EL (cell line): Measurements from ENCODE around the gene DPH2.
A peak's percentile ranks its signal among the peaks of the same experiment; 100 is the strongest.

ENCODE experiments used
- DNase-seq: peaks from one replicate; pipeline ENCODE4 v3.0.0-alpha.2; 2016

Gene DPH2

DNA sequence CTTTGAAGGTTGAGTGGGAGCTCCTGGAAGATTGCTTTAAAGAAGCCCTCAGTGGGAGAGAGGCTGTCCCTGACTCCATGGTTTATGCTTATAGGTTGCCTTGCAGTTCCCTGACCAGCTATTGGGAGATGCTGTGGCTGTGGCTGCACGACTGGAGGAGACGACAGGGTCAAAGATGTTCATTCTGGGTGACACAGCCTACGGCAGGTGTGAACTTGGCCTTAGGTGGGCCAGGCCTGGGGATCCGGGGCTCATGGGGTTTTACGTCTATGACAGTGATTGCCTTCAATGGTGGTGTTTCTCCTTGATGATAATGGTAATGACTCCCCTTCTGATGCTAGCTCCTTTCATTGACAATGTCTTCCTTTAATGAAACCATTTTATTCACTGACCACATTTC, 692 bp downstream of the DPH2 start:
- no peak for DNase-seq

DNA sequence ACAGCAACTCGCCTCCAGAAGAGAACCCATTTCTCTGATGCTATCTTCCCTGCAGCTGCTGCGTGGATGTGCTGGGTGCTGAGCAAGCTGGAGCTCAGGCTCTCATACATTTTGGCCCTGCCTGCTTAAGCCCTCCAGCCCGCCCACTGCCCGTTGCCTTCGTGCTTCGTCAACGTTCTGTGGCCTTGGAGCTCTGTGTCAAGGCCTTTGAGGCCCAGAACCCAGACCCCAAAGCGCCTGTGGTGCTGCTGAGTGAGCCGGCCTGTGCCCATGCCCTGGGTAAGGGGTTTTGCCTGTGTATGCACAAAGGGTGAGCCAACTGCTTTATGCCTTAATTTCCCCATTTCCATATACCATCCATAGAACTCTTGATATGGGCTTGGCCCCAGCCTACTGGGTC, 1.1 kb downstream of the DPH2 start:
- no peak for DNase-seq

DNA sequence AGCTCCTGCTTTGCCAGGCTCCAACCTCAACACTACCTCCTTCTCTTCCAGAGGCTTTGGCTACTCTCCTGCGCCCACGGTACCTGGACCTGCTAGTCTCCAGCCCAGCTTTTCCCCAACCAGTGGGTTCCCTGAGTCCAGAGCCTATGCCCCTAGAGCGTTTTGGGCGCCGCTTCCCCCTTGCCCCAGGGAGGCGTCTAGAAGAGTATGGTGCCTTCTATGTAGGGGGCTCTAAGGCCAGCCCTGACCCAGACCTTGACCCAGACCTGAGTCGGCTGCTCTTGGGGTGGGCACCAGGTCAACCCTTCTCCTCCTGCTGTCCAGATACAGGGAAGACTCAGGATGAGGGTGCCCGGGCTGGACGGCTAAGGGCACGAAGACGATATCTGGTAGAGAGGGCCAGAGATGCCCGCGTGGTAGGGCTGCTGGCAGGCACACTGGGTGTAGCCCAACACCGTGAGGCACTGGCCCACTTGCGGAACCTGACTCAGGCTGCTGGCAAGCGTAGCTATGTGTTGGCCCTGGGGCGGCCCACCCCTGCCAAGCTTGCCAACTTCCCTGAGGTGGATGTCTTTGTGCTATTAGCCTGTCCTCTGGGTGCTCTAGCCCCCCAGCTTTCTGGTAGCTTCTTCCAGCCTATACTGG, 1.6 kb downstream of the DPH2 start:
- DNase-seq: no peak

DNA sequence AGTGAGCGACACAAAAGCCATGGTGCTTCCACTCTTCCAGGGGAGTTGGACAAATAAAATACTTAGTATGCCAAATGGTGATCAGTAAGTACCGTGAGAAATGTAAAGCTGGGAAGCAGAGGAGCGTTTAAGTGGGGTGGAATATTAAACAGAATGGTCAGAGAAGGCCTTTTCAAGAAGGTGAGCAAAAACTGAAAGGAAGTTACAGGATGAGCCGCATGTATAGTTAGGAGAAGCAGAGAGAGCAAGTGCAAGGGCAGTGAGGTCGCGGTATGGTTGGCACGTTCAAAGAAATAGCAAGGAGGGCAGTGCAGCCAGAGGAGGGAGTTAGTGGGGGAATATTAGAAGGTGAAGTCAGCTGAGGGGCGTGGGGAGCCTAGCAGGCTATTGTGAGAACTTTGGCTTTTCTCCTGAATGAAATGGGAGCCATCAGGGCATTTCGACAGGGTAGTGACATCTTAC, 4.2 kb downstream of the DPH2 start:
- no peak for DNase-seq

DNA sequence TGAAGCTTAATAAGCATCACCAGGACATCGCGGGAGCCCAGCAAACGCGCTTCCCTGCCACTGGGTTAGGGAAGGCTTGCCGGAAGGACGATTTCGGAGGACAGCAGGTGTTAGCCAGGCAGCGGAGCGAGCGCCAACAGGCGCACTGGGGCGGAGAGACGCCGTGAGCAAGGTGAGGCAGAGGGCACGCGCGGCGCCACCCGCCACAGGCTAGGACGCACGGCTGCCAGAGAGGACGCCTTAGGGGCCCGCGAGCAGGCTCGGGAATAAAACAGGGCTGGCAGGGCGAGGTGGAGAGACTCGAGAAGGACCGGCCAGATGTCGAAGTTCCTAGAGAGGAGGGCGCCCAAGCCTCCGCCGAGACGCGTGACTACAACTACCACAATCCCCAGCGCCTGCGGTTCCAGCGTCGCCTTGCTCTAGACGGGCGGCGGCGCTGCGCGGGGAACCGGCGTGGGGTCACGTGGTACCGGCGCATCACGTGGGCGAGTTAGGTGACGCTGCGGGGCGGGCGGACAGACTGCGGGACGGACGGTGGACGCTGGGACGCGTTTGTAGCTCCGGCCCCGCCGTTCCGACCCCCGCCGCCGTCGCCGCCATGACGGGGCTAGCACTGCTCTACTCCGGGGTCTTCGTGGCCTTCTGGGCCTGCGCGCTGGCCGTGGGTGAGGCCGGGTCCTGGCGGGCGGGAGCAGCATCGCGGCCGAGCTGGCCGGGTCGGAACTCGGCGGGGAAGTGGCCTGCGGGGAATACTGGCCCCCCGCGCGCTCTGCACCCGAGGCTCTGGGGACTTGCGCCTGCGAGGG, 4.8 kb downstream of the DPH2 start, which contains the start of gene ATP6V0B:
Gene ATP6V0B (plus strand): TSS at position 518 of the 806 bp plus-strand sequence. CDS start 81 bp downstream, at position 599.
- DNase-seq: peak; percentile 94

DNA sequence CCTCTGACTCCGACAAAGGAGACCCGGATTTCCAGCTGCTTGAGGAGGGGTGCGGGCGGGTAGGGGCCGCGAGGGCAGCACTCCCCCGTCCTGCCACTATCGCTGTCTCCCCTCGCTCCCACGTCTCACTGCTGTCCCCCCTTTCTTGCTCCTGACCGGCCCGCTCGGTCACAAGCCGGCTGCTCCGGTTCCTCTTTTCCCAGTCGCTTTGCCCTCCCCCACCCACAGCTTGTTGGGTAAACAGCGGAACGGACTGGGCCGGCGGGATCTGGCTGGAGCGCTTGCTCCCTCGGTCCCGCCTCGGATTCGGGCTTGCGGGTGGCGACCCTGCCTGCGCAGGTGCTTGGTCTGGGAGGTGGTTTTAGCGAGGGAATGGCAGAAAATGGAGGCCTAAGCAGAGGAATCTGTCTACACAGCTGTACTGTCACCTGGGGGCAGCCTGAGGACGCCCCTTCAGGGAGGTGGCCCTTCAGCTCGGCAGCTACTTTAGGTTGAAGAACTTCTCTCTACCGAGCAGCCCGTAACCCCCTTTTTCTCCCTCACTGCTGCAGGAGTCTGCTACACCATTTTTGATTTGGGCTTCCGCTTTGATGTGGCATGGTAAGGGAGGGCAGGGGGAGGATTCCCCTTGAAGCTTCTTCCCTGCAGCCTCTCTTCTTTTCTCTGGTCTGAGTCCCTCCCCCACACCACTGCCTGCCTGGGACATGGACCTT, 5.6 kb downstream of the DPH2 start:
- peak; percentile 28 for DNase-seq

DNA sequence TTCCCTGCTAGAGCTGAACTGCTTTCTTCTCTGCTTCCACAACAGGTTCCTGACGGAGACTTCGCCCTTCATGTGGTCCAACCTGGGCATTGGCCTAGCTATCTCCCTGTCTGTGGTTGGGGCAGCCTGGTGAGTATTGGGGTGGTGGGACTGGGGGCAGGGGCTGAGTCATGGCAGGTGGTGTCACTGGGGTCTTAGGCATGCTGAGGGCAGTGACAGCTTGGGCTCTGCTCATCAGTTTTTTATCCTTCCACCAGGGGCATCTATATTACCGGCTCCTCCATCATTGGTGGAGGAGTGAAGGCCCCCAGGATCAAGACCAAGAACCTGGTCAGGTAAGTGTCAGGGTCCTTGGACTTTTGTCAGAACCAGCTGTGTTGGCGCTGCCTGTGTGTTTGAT, 6.2 kb downstream of the DPH2 start:
- DNase-seq: no peak

DNA sequence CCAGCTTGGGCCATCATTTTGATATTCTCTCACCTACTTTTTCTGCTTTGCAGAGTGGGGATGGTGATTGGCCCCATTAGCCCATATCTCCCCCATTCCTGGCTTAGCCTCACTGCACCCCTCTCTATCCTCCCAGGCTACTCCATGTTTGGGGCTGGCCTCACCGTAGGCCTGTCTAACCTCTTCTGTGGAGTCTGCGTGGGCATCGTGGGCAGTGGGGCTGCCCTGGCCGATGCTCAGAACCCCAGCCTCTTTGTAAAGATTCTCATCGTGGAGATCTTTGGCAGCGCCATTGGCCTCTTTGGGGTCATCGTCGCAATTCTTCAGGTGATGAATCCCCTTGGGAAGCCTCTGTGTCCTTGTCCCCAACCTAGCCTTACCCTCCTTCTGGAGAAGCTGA, 7.1 kb downstream of the DPH2 start:
- DNase-seq: no peak

DNA sequence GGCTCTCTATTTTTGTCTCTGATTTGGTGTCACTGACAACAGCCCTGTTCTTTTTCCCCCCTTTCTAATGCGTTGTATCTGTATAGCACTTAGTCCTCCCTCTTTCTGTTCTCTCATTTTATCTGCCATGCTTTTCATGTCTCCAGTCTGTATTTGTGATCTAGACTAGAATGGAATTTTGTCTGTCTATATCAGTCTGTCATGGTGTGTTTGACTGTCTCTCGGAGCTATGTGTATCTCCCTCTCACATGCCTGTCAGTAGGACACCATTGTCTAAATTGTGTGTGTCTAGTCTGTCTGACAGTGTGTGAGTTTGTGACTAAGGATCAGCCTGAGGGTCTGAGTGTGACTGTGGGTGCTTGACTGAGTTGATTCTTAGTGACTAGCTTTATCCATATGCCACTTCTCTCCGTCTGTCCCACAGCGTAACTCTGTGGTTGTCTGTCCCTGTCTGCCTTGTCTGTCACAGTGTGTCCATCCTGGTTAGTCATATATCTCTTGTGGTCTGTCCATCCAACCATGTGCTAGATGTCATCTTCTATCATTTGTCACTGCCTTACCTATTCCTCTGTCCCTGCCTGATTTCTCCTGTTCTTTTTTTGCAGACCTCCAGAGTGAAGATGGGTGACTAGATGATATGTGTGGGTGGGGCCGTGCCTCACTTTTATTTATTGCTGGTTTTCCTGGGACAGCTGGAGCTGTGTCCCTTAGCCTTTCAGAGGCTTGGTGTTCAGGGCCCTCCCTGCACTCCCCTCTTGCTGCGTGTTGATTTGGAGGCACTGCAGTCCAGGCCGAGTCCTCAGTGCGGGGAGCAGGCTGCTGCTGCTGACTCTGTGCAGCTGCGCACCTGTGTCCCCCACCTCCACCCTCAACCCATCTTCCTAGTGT, 7.8 kb downstream of the DPH2 start:
- no peak for DNase-seq

DNA sequence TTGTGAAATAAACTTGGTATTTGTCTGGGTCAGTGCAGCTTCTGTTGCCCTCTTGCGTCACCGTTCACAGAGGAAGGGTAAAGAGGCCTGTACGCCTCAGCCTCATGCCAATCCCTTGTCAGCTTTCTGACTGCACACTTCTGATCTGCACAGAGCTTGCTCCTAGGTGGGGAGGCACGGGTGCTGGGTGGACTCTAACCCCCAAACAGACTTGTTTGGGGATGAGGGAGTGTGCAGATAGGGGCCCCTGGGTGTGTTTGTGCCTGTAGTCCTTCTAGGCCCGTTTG, 8.4 kb downstream of the DPH2 start:
- DNase-seq: no peak

DNA sequence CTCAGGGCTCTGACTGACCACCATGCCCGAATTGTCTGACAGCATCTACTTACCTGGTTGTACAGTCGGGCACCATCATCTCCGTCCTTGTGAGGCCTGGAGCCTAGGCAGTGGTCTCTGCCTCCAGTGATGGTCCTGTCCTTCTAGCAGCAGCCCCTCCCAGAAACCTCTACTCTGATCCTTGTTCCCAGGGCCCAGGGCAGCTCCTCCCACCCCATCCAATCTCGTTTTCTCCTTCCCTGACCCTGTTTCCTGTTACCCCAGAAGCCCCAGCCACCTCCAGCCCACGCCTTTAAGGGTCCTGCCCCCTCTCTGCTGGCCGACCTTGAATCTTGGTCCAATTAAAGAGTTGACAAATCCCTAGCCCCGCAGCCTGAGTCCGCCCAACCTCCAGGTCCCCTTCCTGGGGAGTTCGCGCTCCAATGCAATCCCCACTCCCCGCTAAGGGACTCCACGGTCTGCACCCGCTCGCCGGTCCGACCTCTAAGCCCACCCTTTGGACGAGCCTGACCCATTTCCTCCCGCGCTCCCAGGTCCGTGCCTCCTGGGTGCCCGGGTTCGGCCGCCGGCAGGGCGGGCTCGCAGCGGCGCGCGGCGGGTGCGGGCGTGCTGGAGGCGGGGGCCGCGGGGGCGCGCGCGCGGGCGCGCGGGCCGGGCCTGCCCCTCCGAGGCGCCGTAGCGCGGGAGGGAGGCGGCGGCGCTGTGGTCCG, 8.9 kb downstream of the DPH2 start, which contains the start of gene B4GALT2:
Gene B4GALT2 (plus strand): TSS at position 660 of the 710 bp plus-strand sequence. CDS start 1,951 bp downstream, outside the sequence.
- peak; percentile 57 for DNase-seq

DNA sequence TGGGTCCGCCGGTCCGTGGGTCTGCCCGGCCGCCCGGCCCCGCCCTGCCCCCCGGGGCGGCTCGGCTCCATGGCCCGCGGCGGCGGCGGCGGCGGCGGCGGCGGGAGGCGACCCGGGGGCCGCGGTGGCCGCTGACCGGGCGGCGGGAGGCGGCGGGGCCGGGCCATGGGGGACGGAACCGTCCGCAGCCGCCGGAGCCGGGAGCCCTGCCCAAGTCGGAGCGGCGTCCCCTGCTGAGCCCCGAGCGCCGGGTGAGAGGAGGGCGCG, 9.4 kb downstream of the DPH2 start:
- DNase-seq: no peak

DNA sequence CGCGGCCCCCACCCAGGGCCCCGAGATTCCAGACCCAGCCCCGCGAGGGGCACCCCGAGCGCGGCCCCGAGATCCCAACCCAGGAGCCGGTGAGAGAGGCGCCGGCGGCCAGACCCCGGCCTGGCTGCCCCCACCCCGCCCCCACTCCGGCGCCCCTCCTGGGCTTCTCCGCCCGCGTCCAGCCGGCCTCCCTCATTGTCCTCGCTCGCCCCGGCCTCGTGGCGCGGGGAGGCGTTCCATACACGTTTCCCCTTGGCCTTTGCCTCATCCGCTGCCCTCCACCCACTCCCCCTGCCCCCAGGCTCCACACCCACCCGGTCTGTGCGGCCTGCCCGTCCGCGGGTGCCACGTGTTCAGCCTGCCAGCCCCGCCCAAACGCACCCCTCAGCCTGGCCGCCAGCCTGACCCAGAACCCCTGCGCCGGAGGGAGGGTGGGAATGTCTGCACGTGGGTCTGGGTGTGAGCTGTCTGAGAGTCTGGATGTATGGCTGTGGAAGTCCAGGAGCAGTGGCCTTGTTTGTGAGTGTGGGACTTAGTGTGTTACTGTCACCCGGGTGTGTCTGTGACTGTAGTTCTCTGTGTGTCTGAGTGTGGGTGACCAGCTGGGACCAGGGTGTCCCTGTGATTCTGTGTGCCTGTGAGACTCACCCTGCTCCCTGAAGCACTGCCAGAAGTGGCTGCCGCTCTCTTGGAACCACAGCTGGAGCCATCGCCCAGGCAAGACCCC, 9.9 kb downstream of the DPH2 start:
- peak; percentile 74 for DNase-seq

DNA sequence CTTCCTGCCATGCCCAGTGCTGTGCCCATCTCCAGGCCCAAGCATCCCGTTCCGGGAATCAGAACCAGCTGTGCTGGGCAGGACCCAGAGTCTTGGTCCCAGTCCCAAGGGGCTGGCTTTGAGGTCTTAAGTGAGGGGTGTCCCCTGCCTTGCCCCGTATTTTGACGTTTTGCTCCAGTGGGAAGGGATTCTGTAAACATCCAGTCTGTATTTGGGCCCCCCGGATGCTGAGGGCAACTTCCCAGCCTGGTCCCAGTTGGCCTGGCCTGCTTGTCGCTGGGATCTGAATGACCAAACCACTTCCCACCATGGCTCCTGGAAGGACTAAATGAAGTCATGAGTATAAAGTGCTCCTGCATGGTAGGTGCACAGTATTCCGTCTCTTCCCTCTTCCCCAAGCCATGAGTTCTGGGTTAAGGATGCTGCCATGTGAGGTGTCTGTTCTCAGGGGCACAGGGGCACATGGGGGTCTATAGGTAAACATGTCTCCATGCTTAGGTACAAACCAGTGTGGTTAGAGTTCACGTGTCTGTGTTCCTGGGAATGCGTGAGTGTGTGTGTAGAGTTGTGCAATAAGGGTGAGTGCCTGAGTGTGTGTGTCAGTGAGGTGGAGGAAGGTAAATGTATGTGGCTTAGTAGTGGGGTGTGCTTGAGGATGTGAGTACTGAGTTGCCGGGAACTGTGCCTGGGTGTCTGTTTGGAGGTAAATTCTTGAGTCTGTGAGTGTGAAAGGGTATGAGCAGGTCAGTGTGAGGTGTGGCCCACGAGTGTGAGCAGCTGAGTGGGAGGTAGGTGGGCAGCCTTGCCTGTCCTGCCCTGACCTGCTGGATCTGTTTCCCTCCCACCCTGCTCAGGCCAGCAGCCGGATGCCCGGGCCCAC, 10.7 kb downstream of the DPH2 start:
- peak; percentile 30 for DNase-seq

DNA sequence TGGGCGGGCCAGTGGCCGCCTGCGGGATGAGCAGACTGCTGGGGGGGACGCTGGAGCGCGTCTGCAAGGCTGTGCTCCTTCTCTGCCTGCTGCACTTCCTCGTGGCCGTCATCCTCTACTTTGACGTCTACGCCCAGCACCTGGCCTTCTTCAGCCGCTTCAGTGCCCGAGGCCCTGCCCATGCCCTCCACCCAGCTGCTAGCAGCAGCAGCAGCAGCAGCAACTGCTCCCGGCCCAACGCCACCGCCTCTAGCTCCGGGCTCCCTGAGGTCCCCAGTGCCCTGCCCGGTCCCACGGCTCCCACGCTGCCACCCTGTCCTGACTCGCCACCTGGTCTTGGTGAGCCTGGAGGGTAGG, 11.3 kb downstream of the DPH2 start:
- DNase-seq: no peak

DNA sequence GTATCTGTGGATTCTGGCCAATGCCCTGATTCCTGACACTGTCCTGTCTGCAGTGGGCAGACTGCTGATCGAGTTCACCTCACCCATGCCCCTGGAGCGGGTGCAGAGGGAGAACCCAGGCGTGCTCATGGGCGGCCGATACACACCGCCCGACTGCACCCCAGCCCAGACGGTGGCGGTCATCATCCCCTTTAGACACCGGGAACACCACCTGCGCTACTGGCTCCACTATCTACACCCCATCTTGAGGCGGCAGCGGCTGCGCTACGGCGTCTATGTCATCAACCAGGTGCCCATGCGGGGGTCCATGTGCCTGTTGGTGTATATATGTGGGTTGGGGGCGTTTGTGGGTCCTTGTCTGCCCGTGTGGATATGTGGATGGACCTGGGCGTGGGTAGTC, 11.8 kb downstream of the DPH2 start:
- DNase-seq: no peak

DNA sequence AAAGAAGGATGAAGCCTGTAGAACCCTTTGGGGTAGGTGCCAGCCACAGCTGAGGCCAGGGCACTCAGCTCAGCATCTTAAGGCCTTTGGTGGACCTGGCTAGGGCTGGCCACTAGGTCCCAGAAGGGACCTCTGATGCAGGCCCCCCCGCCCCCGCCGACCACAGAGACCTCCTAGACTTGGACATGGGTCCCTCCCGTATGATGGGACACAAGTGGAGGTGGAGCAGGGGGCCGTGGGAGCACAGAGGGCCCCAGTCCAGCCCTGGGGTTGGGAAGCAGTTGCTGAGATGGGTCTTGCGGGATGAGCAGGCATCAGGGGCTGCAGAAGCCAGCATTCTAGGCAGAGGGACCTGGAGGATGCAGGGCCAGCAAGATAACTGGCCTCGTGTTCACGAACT, 12.4 kb downstream of the DPH2 start:
- no peak for DNase-seq

DNA sequence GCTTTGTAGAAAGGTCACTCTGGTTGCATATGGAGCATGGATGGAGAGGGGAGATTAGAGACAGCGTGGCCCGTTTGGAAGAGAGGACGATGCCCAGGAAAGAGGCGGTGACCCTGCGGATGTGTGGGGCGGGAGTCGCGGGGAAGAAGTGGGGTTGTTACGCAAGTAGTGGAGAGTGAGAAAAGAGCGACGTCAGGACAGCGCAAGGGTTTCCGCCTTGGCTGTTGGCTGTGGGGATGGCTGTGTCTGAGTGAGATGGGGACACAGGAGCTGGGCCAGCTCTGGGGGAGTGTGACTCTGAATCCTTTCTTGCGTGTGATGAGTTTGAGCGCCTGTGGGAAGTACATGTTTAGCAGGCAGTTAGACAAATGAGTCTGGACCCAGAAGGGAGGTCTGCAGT, 13.0 kb downstream of the DPH2 start:
- no peak for DNase-seq

DNA sequence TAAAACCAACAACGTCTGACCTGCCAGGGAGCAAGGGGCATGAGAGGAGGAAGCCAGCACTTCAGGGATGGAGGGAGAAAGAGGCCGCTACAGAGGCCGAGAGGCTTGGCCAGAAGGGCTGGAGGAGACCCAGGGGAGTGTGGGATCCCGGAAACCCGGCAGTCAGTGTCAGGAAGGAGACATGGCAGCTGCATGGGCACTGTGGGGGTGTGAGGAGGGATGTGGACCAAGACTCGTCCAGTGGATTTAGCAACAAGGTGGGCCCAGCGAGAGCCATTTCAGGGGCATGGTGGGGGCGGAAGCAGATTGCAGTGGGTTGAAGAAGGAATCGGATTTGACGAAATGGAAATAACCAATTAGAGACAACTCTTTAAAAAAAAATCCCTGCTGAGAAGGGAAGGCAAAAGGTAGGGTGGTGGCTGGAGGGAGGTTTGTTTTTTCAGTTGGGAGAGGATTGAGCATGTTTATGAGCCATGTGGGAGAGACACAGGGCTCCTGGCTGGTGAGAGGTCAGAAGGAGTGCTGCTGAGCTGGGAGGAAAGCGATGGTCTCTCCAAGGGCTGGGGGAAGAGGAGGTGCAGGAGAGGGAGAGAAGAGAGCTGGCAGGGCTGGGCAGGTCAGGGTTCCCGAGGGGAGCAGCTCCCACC, 13.6 kb downstream of the DPH2 start:
- no peak for DNase-seq

DNA sequence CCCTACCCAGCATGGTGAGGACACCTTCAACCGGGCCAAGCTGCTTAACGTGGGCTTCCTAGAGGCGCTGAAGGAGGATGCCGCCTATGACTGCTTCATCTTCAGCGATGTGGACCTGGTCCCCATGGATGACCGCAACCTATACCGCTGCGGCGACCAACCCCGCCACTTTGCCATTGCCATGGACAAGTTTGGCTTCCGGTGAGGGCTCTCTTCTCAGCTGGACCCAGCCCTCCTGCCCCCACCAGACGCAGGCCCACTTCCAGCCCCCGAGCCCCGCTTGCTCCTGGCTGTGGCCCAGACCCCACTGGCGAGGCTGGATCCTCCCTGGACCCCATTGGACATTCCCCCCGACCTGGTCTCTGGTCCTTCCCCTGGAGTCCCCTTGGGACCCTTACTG, 15.0 kb downstream of the DPH2 start:
- no peak for DNase-seq
